Colonic mucosa (tissue), 4 donors: ENCODE measurements around the gene MLLT10. TPM values are rescaled to one million over a fixed set of nuclear protein-coding genes. Genes with fewer than 3 reads are reported as not detected.
"Not testable (repeated sequence)": the region's sequence is repeated elsewhere in the genome, so short reads cannot be mapped to it uniquely, and the experiment has no call there.

ENCODE experiments used
- DNase-seq: peaks from one replicate; pipeline ENCODE4 v3.0.0-alpha.2; 2020
- H3K27ac ChIP-seq: fragments of 200-600 bp; one replicate; pipeline ENCODE4 v1.8.0; 2021
- H3K27me3 ChIP-seq: fragments of 200-600 bp; one replicate; pipeline ENCODE4 v1.8.0; 2021
- H3K36me3 ChIP-seq: fragments of 200-600 bp; one replicate; pipeline ENCODE4 v1.8.0; 2021
- H3K4me1 ChIP-seq: fragments of 200-600 bp; one replicate; pipeline ENCODE4 v1.8.0; 2021; ENCODE audit warnings: mild to moderate bottlenecking
- H3K4me3 ChIP-seq: fragments of 200-600 bp; one replicate; pipeline ENCODE4 v1.8.0; 2021
- H3K9ac ChIP-seq, 2 donors: one replicate each; pipeline ENCODE4 v1.7.0; 2013; ENCODE audit warnings: control low read depth in 2 of 2, low read depth in 2 of 2, low read length in 2 of 2
- H3K9me3 ChIP-seq: fragments of 200-600 bp; one replicate; pipeline ENCODE4 v1.8.0; 2021
- CTCF ChIP-seq: fragments of 200-600 bp; IDR thresholded peaks from one replicate; pipeline ENCODE4 v1.8.0; 2022; ENCODE audit warnings: antibody characterized with exemption, mild to moderate bottlenecking
- intact Hi-C: fragments of 100-400 bp; cut with DNase I; formaldehyde crosslinking; loops from one replicate; pipeline ENCODE4 v1.14.1; 2022
- total RNA-seq, 2 donors: library from RNA; stranded (reverse); fragmentation: NEBNext Ultra II Directional in 1 of 2; extraction: Animal tissue kit (Norgen Biotek cat#: 25700) in 1 of 2; gene quantifications; one replicate each; pipeline ENCODE4 v1.2.1, GENCODE V29; 2021
- donor health status: healthy.
- donor health status: DM: no; HTN: no; CAD: no.
- donor health status: DM: no; HTN: no; CAD: no.

Gene MLLT10
- total RNA-seq, 2 donors from 2014 or later, result 17.8 to 25.1 TPM

DNA sequence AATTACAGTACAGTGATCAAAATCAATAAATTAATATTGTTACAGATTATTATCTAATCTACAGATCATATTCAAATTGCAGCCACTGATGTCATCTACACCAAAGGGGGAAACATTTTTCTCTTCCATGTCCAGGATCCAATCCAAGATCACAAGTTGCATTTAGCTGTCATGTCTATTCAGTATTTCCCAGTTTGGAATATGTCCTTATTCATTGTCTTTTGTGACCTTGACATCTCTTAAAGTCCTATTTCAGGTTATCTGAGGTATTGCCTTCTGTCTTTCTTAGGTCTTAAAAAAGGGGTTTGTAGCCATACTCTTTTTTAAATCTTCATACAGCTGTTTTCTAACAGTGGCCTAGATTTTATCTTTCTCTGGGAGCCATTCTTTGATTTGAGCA is 93.3 kb downstream of the MLLT10 start:
- Histone ChIP-seq H3K27ac (no peak overlapping the region), H3K4me3 (no peak overlapping the region), H3K27me3 (no peaks in the 10 kb centered on the region), H3K9me3 (no peaks in the 10 kb centered on the region), H3K4me1 (no peaks in the 10 kb centered on the region), H3K9ac (no peak overlapping the region), H3K36me3 (no peaks in the 10 kb centered on the region)
- DNase-seq, result no peak
- intact Hi-C loops, result no loop called here
- no peak for TF ChIP-seq CTCF

DNA sequence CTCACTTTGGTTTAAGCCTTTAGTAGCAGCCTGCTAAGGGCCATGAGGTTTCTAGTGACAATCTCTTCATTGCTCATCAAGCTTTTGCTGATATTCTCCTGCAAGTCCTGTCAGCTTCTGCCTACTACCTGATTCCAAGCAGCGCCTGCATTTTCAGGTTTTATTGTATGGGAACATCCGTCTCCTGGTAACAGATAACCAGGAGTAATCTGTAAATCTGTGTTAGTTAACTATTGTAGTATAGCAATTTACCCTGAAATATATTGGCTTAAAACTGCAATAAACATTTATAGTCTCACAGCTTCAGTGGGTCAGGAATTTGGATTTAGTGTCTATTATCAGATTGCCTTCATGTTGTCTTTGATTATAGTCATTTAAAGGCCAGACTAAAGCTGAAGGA is 94.0 kb downstream of the MLLT10 start:
- Histone ChIP-seq H3K36me3 (no peaks in the 10 kb centered on the region), H3K9ac (no peak overlapping the region), H3K27me3 (no peaks in the 10 kb centered on the region), H3K4me1 (no peaks in the 10 kb centered on the region), H3K27ac (no peak overlapping the region), H3K9me3 (no peaks in the 10 kb centered on the region), H3K4me3 (no peak overlapping the region)
- intact Hi-C loops, result no loop called here
- DNase-seq, result no peak
- TF ChIP-seq CTCF, result no peak

- DNase-seq, H3K27me3 ChIP-seq, H3K36me3 ChIP-seq, H3K9ac ChIP-seq, H3K4me1 ChIP-seq, H3K4me3 ChIP-seq, H3K9me3 ChIP-seq, H3K27ac ChIP-seq, intact Hi-C loops: not testable (repeated sequence)
Measured at GRCh38 chr10:21628645-21629044, 94.6 kb downstream of the MLLT10 start.

GRCh38 chr10:21634599-21635365 is 100.8 kb downstream of the MLLT10 start:
- H3K27ac ChIP-seq, result no peak overlapping the region
- H3K9me3 ChIP-seq, result no peaks in the 10 kb centered on the region
- no peak for TF ChIP-seq CTCF
- H3K27me3 ChIP-seq, result no peaks in the 10 kb centered on the region
- DNase-seq, result no peak
- no peak overlapping the region for H3K9ac ChIP-seq
- intact Hi-C loops, result no loop called here
- no peak overlapping the region for H3K4me3 ChIP-seq
- H3K36me3 ChIP-seq, result no peaks in the 10 kb centered on the region
- H3K4me1 ChIP-seq, result peaks cover 6% of the 10 kb centered on the region

GRCh38 chr10:21637795-21638194 is 103.8 kb downstream of the MLLT10 start:
- peaks cover 6% of the 10 kb centered on the region for H3K4me1 ChIP-seq
- H3K4me3 ChIP-seq, result no peak overlapping the region
- no peak overlapping the region for H3K9ac ChIP-seq
- H3K36me3 ChIP-seq, result no peaks in the 10 kb centered on the region
- H3K9me3 ChIP-seq, result no peaks in the 10 kb centered on the region
- no peak for TF ChIP-seq CTCF
- H3K27ac ChIP-seq, result no peak overlapping the region
- intact Hi-C loops, result no loop called here
- H3K27me3 ChIP-seq, result no peaks in the 10 kb centered on the region
- no peak for DNase-seq

DNA sequence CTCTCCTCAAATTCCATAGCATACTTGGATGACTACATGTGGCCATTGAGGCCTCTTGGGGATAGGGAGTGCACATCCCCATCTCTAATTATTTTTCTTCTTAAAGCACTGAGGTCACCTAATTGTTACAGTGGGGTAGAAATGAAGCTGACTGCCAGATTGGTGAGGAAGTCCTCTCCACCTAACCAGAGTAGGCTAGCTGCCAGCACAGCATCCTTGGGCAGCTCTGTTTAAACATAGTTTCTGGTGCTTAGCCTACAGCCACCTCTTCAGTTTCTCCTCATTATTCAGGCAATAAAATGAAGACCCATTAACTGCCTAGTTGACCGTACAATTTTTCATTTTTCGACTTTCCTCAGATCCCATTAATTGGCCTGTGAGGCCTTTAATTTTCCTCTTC is 104.6 kb downstream of the MLLT10 start:
- H3K27ac ChIP-seq, result no peak overlapping the region
- H3K4me3 ChIP-seq, result no peak overlapping the region
- H3K9me3 ChIP-seq, result no peaks in the 10 kb centered on the region
- TF ChIP-seq CTCF, result no peak
- no peak overlapping the region for H3K9ac ChIP-seq
- H3K4me1 ChIP-seq, result peaks cover 6% of the 10 kb centered on the region
- intact Hi-C loops, result no loop called here
- H3K36me3 ChIP-seq, result no peaks in the 10 kb centered on the region
- H3K27me3 ChIP-seq, result no peaks in the 10 kb centered on the region
- DNase-seq, result no peak
